H9 (cell line): ENCODE measurements around the gene FARP1. TPM values are rescaled to one million over a fixed set of nuclear protein-coding genes. Genes with fewer than 3 reads are reported as not detected.

Experiments used
- DNase-seq: peaks from one replicate; pipeline ENCODE4 v3.0.0-alpha.2; 2017
- H2AFZ ChIP-seq: one replicate; pipeline ENCODE4 v1.6.1; 2013; ENCODE audit warnings: mild to moderate bottlenecking, low read length, control low read depth, moderate library complexity
- H2AK5ac ChIP-seq: 2 replicates; pipeline ENCODE4 v1.6.1; 2013; ENCODE audit warnings: low read length, control low read depth, mixed read lengths; ENCODE audit not compliant: insufficient read length
- H2BK120ac ChIP-seq: one replicate; pipeline ENCODE4 v1.6.1; 2013; ENCODE audit warnings: low read depth, mild to moderate bottlenecking, low read length, control low read depth, inconsistent platforms; ENCODE audit not compliant: poor library complexity, severe bottlenecking
- H2BK12ac ChIP-seq: 2 replicates; pipeline ENCODE4 v1.6.1; 2013; ENCODE audit warnings: low read length, control low read depth, mixed read lengths, low read depth; ENCODE audit not compliant: insufficient read length
- H2BK15ac ChIP-seq: 2 replicates; pipeline ENCODE4 v1.6.1; 2013; ENCODE audit warnings: low read depth, low read length, control low read depth
- H2BK20ac ChIP-seq: one replicate; pipeline ENCODE4 v1.6.1; 2013; ENCODE audit warnings: low read depth, mild to moderate bottlenecking, low read length, control low read depth, inconsistent platforms; ENCODE audit not compliant: poor library complexity, severe bottlenecking
- H2BK5ac ChIP-seq: 2 replicates; pipeline ENCODE4 v1.6.1; 2013; ENCODE audit warnings: low read length, control low read depth, mixed read lengths; ENCODE audit not compliant: insufficient read length
- H3K14ac ChIP-seq: 2 replicates; pipeline ENCODE4 v1.6.1; 2013; ENCODE audit warnings: low read length, control low read depth; ENCODE audit not compliant: insufficient read depth
- H3K18ac ChIP-seq: 2 replicates; pipeline ENCODE4 v1.6.1; 2013; ENCODE audit warnings: low read depth, mild to moderate bottlenecking, mixed read lengths, low read length, control low read depth; ENCODE audit not compliant: insufficient read length
- H3K23ac ChIP-seq: 2 replicates; pipeline ENCODE4 v1.6.1; 2013; ENCODE audit warnings: low read length, control low read depth, mixed read lengths, low read depth; ENCODE audit not compliant: insufficient read length
- H3K23me2 ChIP-seq: 2 replicates; pipeline ENCODE4 v1.6.1; 2013; ENCODE audit warnings: low read depth, mild to moderate bottlenecking, mixed read lengths, low read length, control low read depth; ENCODE audit not compliant: insufficient read length, poor library complexity, severe bottlenecking
- H3K27ac ChIP-seq: 2 replicates; pipeline ENCODE4 v1.5.1; 2013; ENCODE audit warnings: low read length, control low read depth, mixed read lengths, low read depth; ENCODE audit not compliant: insufficient read length
- H3K27me3 ChIP-seq: 2 replicates; pipeline ENCODE4 v1.6.1; 2013; ENCODE audit warnings: low read length, control low read depth, inconsistent platforms; ENCODE audit not compliant: insufficient read depth
- H3K4ac ChIP-seq: 2 replicates; pipeline ENCODE4 v1.6.1; 2013; ENCODE audit warnings: low read depth, mild to moderate bottlenecking, control low read depth, inconsistent platforms, low read length, moderate library complexity
- H3K4me1 ChIP-seq: 2 replicates; pipeline ENCODE4 v1.6.1; 2013; ENCODE audit warnings: low read length, control low read depth, inconsistent platforms; ENCODE audit not compliant: insufficient read depth
- H3K4me2 ChIP-seq: 2 replicates; pipeline ENCODE4 v1.6.1; 2013; ENCODE audit warnings: low read length, control low read depth, mixed read lengths; ENCODE audit not compliant: insufficient read length, insufficient read depth
- H3K56ac ChIP-seq: 2 replicates; pipeline ENCODE4 v1.6.1; 2013; ENCODE audit warnings: low read depth, mild to moderate bottlenecking, mixed read lengths, low read length, control low read depth; ENCODE audit not compliant: insufficient read length
- H3K79me1 ChIP-seq: 2 replicates; pipeline ENCODE4 v1.6.1; 2013; ENCODE audit warnings: low read depth, mild to moderate bottlenecking, moderate library complexity, low read length, control low read depth, inconsistent platforms; ENCODE audit not compliant: insufficient read depth, poor library complexity, severe bottlenecking
- H3K79me2 ChIP-seq: 2 replicates; pipeline ENCODE4 v1.6.1; 2013; ENCODE audit warnings: low read length, control low read depth, inconsistent platforms; ENCODE audit not compliant: insufficient read depth
- H3K9ac ChIP-seq: 2 replicates; pipeline ENCODE4 v1.6.1; 2013; ENCODE audit warnings: low read length, control low read depth, mixed read lengths; ENCODE audit not compliant: insufficient read length; ENCODE audit errors: extremely low read depth
- H3K9me3 ChIP-seq: one replicate; pipeline ENCODE4 v1.6.1; 2013; ENCODE audit warnings: low read depth, low read length, inconsistent platforms; ENCODE audit not compliant: control insufficient read depth
- H3T11ph ChIP-seq: one replicate; pipeline ENCODE4 v1.6.1; 2013; ENCODE audit warnings: mild to moderate bottlenecking, low read length, control low read depth, inconsistent platforms
- H4K20me1 ChIP-seq: one replicate; pipeline ENCODE4 v1.6.1; 2013; ENCODE audit not compliant: control insufficient read depth, insufficient read length, insufficient read depth
- H4K5ac ChIP-seq: 2 replicates; pipeline ENCODE4 v1.6.1; 2013; ENCODE audit warnings: low read depth, mild to moderate bottlenecking, mixed read lengths, low read length, control low read depth; ENCODE audit not compliant: insufficient read length
- H4K8ac ChIP-seq: replicated peaks from 2 replicates; pipeline ENCODE4 v1.6.1; 2013; ENCODE audit warnings: low read length, control low read depth, mixed read lengths, low read depth; ENCODE audit not compliant: insufficient read length
- H4K91ac ChIP-seq: 2 replicates; pipeline ENCODE4 v1.6.1; 2013; ENCODE audit warnings: low read depth, mild to moderate bottlenecking, moderate library complexity, mixed read lengths, low read length, control low read depth; ENCODE audit not compliant: insufficient read length
- H3K27ac Mint-ChIP-seq, 3 experiments: 2 replicates in 2 of 3; 3 replicates in 1 of 3; pipeline ENCODE4 v1.8.0; 2020 to 2021; ENCODE audit warnings: mixed read lengths in 3 of 3, mild to moderate bottlenecking in 1 of 3, moderate library complexity in 1 of 3
- H3K27me3 Mint-ChIP-seq: 2 replicates; pipeline ENCODE4 v1.8.0; 2021; ENCODE audit warnings: low read depth, mild to moderate bottlenecking, moderate library complexity, mixed read lengths
- H3K36me3 Mint-ChIP-seq, 3 experiments: 2 replicates in 2 of 3; 3 replicates in 1 of 3; pipeline ENCODE4 v1.8.0; 2020 to 2021; ENCODE audit warnings: low read depth in 3 of 3, mixed read lengths in 3 of 3; ENCODE audit not compliant: insufficient read depth in 1 of 3
- H3K4me1 Mint-ChIP-seq, 2 experiments: 2 replicates each; pipeline ENCODE4 v1.8.0; 2020; ENCODE audit warnings: mixed read lengths in 2 of 2
- H3K4me3 Mint-ChIP-seq, 2 experiments: 2 replicates in 1 of 2; 3 replicates in 1 of 2; pipeline ENCODE4 v1.8.0; 2020 to 2021; ENCODE audit warnings: mild to moderate bottlenecking in 2 of 2, mixed read lengths in 2 of 2, moderate library complexity in 1 of 2
- H3K9me3 Mint-ChIP-seq, 2 experiments: 2 replicates in 1 of 2; 3 replicates in 1 of 2; pipeline ENCODE4 v1.8.0; 2020; ENCODE audit warnings: mild to moderate bottlenecking in 2 of 2, mixed read lengths in 2 of 2, moderate library complexity in 1 of 2
- WGBS: extraction: QIAGEN DNeasy Blood & Tissue Kit; methylation state at CpG from one replicate; pipeline ENCODE4 v1.1.7; 2013; ENCODE audit warnings: missing lambda C conversion rate, low lambda C conversion rate, mixed read lengths; ENCODE audit not compliant: insufficient read length; ENCODE audit errors: extremely low coverage; 5-methylcytosine and 5-hydroxymethylcytosine counted together
- total RNA-seq: library from RNA; stranded (reverse); gene quantifications from 2 replicates; pipeline ENCODE4 v1.2.1, GENCODE V29; 2021
- TF ChIP-seq, protein P1 (sequence below): fragments of 200-600 bp; sonication (generic); conservative IDR thresholded peaks from 3 replicates; pipeline ENCODE4 v1.8.0; 2021; ENCODE audit warnings: antibody characterized with exemption, mild to moderate bottlenecking

Gene FARP1
- total RNA-seq, 1 experiment from 2014 or later = 95.9 TPM

DNA sequence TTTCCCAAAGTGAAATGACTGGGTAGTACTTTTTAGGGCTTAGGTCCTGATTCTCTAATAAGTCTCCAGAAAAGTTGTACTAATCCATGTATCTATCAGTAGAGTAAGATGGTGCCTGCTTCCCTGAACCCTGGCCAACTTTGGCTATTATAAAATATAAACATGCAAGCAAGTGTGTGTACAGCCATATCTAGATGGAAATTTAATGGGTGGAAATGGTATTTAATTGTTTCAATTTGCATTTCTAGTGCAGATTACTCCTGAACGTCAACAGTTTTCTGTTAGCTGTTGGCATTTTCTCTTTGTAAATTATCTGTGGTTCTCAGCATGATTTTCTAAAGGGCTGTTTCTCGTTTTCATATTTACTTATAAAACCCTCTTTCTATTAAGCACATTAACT, 221.3 kb downstream of the FARP1 start:
- Histone ChIP-seq H4K8ac (no peak overlapping the region), H3K56ac (no peak overlapping the region), H3K9ac (no peak overlapping the region), H2BK12ac (no peak overlapping the region), H3K27ac (no peak overlapping the region), H3K23ac (no peak overlapping the region), H3K4ac (no peak overlapping the region), H2BK120ac (no peak overlapping the region), H3K18ac (no peak overlapping the region), H3T11ph (no peak overlapping the region), H3K4me2 (no peak overlapping the region), H3K23me2 (no peaks in the 10 kb centered on the region), H2BK15ac (no peak overlapping the region), H3K27me3 (no peaks in the 10 kb centered on the region), H3K4me1 (no peaks in the 10 kb centered on the region), H4K91ac (no peak overlapping the region), H2BK20ac (no peak overlapping the region), H4K5ac (no peak overlapping the region), H2AK5ac (no peak overlapping the region), H4K20me1 (no peaks in the 10 kb centered on the region), H3K9me3 (no peaks in the 10 kb centered on the region), H3K79me2 (no peaks in the 10 kb centered on the region), H2AFZ (no peak overlapping the region), H2BK5ac (no peak overlapping the region), H3K79me1 (no peaks in the 10 kb centered on the region), H3K14ac (no peak overlapping the region)
- Mint-ChIP-seq H3K27ac (no peak overlapping the region), H3K4me3 (no peak overlapping the region), H3K9me3 (no peaks in the 10 kb centered on the region), H3K36me3 (peaks cover 7 to 13% (median 9%) of the 10 kb centered on the region in 3 experiments; a peak in 6 of 7 replicates), H3K4me1 (peaks cover 15% of the 10 kb centered on the region in 2 experiments), H3K27me3 (no peaks in the 10 kb centered on the region)
- WGBS = no CpG with 5 or more reads among the region's 2 CpGs
- no peak for DNase-seq
- TF ChIP-seq, protein P1, sequence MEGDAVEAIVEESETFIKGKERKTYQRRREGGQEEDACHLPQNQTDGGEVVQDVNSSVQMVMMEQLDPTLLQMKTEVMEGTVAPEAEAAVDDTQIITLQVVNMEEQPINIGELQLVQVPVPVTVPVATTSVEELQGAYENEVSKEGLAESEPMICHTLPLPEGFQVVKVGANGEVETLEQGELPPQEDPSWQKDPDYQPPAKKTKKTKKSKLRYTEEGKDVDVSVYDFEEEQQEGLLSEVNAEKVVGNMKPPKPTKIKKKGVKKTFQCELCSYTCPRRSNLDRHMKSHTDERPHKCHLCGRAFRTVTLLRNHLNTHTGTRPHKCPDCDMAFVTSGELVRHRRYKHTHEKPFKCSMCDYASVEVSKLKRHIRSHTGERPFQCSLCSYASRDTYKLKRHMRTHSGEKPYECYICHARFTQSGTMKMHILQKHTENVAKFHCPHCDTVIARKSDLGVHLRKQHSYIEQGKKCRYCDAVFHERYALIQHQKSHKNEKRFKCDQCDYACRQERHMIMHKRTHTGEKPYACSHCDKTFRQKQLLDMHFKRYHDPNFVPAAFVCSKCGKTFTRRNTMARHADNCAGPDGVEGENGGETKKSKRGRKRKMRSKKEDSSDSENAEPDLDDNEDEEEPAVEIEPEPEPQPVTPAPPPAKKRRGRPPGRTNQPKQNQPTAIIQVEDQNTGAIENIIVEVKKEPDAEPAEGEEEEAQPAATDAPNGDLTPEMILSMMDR = no peak
